BJ (cell line): ENCODE results near the gene ARMH2. TPM values are rescaled to one million over a fixed set of nuclear protein-coding genes. Genes with fewer than 3 reads are reported as not detected.

Experiments
- CTCF ChIA-PET: fragments of 350-600 bp; formaldehyde crosslinking; extraction: SDS; loops from one replicate; lab custom pipeline; 2021; ENCODE audit warnings: antibody characterized with exemption, inconsistent platforms; lab: Yijun Ruan, JAX
- POLR2A ChIA-PET: fragments of 300-600 bp; sonication (Branson Sonifier 250); formaldehyde crosslinking; extraction: SDS; loops from one replicate; lab custom pipeline; 2021; ENCODE audit warnings: antibody characterized with exemption; lab: Charles Lee
- DNase-seq: peaks from one replicate; pipeline ENCODE4 v3.0.0-alpha.2; 2011; ENCODE audit warnings: low read depth
- H3K27me3 ChIP-seq: 2 replicates; pipeline ENCODE4 v1.6.0; 2011; ENCODE audit warnings: low read length; ENCODE audit not compliant: control insufficient read depth, insufficient read depth
- H3K36me3 ChIP-seq: 2 replicates; pipeline ENCODE4 v1.5.1; 2011; ENCODE audit warnings: low read length; ENCODE audit not compliant: control insufficient read depth, insufficient read depth
- H3K4me3 ChIP-seq: 2 replicates; pipeline ENCODE4 v1.5.1; 2011; ENCODE audit warnings: low read depth, mild to moderate bottlenecking, control low read depth, low read length
- CTCF ChIP-seq: IDR thresholded peaks from 2 replicates; pipeline ENCODE4 v1.5.1; 2011; ENCODE audit warnings: low read depth, mild to moderate bottlenecking, control low read depth, inconsistent platforms, low read length, moderate library complexity; ENCODE audit not compliant: insufficient read depth
- polyA plus RNA-seq: library from polyadenylated mRNA; depleted of rRNA; stranded (reverse); fragments of >200 nt; gene quantifications from 2 replicates; pipeline ENCODE4 v1.2.3, GENCODE V29; 2011

ARMH2 gene
- polyA plus RNA-seq, 1 experiment: not detected

- no peak for DNase-seq
- TF ChIP-seq CTCF: no peak
- H3K36me3 ChIP-seq: peaks cover 28% of the 10 kb centered on the region
- no peaks in the 10 kb centered on the region for H3K27me3 ChIP-seq
- POLR2A ChIA-PET: no interaction called here
- H3K4me3 ChIP-seq: no peak overlapping the region
- CTCF ChIA-PET: interaction anchor here (1.1 to 1.8 kb wide), 3 partner anchors 13 to 177 kb away, joined by 3 to 5 read pairs (median 3); no protein-coding TSS in a partner anchor
Observed at GRCh38 chr6:24844061-24844460, 45.3 kb upstream of the ARMH2 start.

GRCh38 chr6:24840187-24840586 lies 41.5 kb upstream of the ARMH2 start:
- no peak for TF ChIP-seq CTCF
- Histone ChIP-seq H3K36me3 (peaks cover 11% of the 10 kb centered on the region), H3K4me3 (no peak overlapping the region), H3K27me3 (no peaks in the 10 kb centered on the region)
- POLR2A ChIA-PET: no interaction called here
- no peak for DNase-seq
- CTCF ChIA-PET: interaction anchor here (1.7 kb wide), 1 partner anchor 9 kb away, joined by 4 read pairs; no protein-coding TSS in a partner anchor

DNA sequence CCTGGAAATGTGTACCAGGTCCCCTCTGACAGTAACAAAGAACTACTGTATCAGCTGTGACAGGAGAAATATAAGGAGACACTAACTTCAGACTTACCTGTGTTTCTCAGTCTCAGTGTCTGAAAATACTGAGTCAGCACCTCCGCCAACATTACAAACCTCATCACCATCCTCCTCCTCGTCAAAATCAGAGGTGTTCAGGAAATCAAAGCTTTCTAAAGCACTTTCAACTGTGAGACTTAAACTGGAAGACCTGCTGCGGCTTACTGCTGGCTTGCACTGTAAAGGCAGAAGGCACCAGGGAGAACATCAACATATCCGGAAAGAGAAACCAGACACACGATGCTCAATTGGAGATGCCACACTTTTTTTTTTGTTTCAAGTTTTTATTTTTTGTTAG lies 40.3 kb upstream of the ARMH2 start:
- H3K27me3 ChIP-seq: no peaks in the 10 kb centered on the region
- DNase-seq: no peak
- ChIA-PET CTCF (no interaction called here), POLR2A (no interaction called here)
- H3K36me3 ChIP-seq: peaks cover 14% of the 10 kb centered on the region
- H3K4me3 ChIP-seq: no peak overlapping the region
- no peak for TF ChIP-seq CTCF

- H3K27me3 ChIP-seq: no peaks in the 10 kb centered on the region
- no peak for TF ChIP-seq CTCF
- no peak overlapping the region for H3K4me3 ChIP-seq
- DNase-seq: no peak
- ChIA-PET CTCF (no interaction called here), POLR2A (no interaction called here)
- H3K36me3 ChIP-seq: peaks cover 12% of the 10 kb centered on the region
Observed at GRCh38 chr6:24838081-24838480, 39.4 kb upstream of the ARMH2 start.

- POLR2A ChIA-PET: no interaction called here
- TF ChIP-seq CTCF: no peak
- no peak for DNase-seq
- Histone ChIP-seq H3K27me3 (no peaks in the 10 kb centered on the region), H3K4me3 (no peak overlapping the region), H3K36me3 (peaks cover 13% of the 10 kb centered on the region)
- CTCF ChIA-PET: interaction anchor here (1.4 kb wide), 1 partner anchor 255 kb away, joined by 3 read pairs; no protein-coding TSS in a partner anchor
Observed at GRCh38 chr6:24836109-24836508, 37.4 kb upstream of the ARMH2 start.
